NB4 (cell line): Measurements from ENCODE around the gene SLC35A3.
"Not testable (repeated sequence)": the region's sequence is repeated elsewhere in the genome, so short reads cannot be mapped to it uniquely, and the experiment has no call there.

ENCODE experiments used
- POLR2A ChIP-seq: IDR thresholded peaks from 2 replicates; pipeline ENCODE4 v1.6.1; 2011; ENCODE audit warnings: mild to moderate bottlenecking; ENCODE audit not compliant: insufficient read length; ENCODE audit errors: extremely low read depth
- TF ChIP-seq, protein P1 (sequence below): IDR thresholded peaks from one replicate; pipeline ENCODE4 v1.5.1; 2012; ENCODE audit warnings: low read depth, low read length
- TF ChIP-seq, protein P2 (sequence below): IDR thresholded peaks from 2 replicates; pipeline ENCODE4 v1.6.1; 2011; ENCODE audit warnings: low read depth, low read length

DNA sequence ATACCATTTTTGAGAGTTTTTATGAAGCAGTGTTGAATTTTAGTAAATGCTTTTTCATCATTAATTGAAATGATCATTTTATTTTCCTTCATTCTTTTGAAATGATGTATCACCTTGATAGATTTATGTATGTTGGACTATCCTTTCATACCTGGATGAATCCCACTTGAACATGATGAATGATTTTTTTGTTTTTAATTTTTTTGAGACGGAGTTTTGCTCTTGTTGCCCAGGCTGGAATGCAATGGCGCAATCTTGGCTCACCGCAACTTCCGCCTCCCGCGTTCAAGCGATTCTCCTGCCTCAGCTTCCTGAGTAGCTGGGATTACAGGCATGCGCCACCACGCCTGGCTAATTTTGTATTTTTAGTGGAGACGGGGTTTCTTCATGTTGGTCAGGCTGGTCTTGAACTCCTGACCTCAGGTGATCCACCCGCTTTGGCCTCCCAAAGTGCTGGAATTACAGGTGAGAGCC, 77.5 kb downstream of the SLC35A3 start:
- TF ChIP-seq, protein P1, sequence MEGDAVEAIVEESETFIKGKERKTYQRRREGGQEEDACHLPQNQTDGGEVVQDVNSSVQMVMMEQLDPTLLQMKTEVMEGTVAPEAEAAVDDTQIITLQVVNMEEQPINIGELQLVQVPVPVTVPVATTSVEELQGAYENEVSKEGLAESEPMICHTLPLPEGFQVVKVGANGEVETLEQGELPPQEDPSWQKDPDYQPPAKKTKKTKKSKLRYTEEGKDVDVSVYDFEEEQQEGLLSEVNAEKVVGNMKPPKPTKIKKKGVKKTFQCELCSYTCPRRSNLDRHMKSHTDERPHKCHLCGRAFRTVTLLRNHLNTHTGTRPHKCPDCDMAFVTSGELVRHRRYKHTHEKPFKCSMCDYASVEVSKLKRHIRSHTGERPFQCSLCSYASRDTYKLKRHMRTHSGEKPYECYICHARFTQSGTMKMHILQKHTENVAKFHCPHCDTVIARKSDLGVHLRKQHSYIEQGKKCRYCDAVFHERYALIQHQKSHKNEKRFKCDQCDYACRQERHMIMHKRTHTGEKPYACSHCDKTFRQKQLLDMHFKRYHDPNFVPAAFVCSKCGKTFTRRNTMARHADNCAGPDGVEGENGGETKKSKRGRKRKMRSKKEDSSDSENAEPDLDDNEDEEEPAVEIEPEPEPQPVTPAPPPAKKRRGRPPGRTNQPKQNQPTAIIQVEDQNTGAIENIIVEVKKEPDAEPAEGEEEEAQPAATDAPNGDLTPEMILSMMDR, result not testable (repeated sequence)
- TF ChIP-seq POLR2A, result not testable (repeated sequence)
- TF ChIP-seq, protein P2, sequence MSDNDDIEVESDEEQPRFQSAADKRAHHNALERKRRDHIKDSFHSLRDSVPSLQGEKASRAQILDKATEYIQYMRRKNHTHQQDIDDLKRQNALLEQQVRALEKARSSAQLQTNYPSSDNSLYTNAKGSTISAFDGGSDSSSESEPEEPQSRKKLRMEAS, result not testable (repeated sequence)
